K562 (cell line): Measurements from ENCODE around the gene RCL1. TPM values are rescaled to one million over a fixed set of nuclear protein-coding genes. Genes with fewer than 3 reads are reported as not detected.
A peak's percentile ranks its signal among the peaks of the same experiment; 100 is the strongest.

ENCODE experiments used
- ETV1 ChIP-seq: fragments of 450-650 bp; conservative IDR thresholded peaks from 2 replicates; pipeline ENCODE4 v1.6.1; 2016; ENCODE audit warnings: missing genetic modification characterization, control low read depth, low read depth, missing compliant biosample characterization
- FOXP1 ChIP-seq: sonication (generic); formaldehyde crosslinking; IDR thresholded peaks from 2 replicates; pipeline ENCODE4 v1.8.0; 2022; ENCODE audit warnings: mild to moderate bottlenecking, missing genetic modification reagents
- JUND ChIP-seq, 2 experiments: IDR thresholded peaks; 2 replicates in 1 of 2; 3 replicates in 1 of 2; pipeline ENCODE4 v1.6.1; 2011; ENCODE audit warnings: borderline replicate concordance in 2 of 2, low read depth in 2 of 2, low read length in 2 of 2, improper control_type of control experiment in 1 of 2, missing biosample characterization in 1 of 2, missing genetic modification characterization in 1 of 2, missing genetic modification reagents in 1 of 2
- NR2C1 ChIP-seq, 2 experiments: fragments of 450-650 bp; IDR thresholded peaks; 2 replicates each; pipeline ENCODE4 v1.6.1; 2017; ENCODE audit warnings: mild to moderate bottlenecking in 2 of 2, antibody characterized with exemption in 1 of 2, inconsistent platforms in 1 of 2, missing compliant biosample characterization in 1 of 2, missing genetic modification characterization in 1 of 2
- PHF8 ChIP-seq: fragments of 200-600 bp; sonication (generic); IDR thresholded peaks from 2 replicates; pipeline ENCODE4 v1.6.1; 2012; ENCODE audit warnings: mixed run types, mild to moderate bottlenecking, inconsistent platforms, low read length, moderate library complexity, borderline replicate concordance
- polyA plus RNA-seq, 8 experiments: library from polyadenylated mRNA; depleted of rRNA in 4 of 8; stranded (reverse) in 5 of 8; unstranded in 3 of 8; fragments of >200 nt; fragmentation: Nextera tagmentation in 2 of 8; fragmentation: Illumina TruSeq in 1 of 8; extraction: Ambion mirVana in 2 of 8; extraction: Trizol in 1 of 8; gene quantifications; 2 replicates each; pipeline versions ENCODE4 v1.2.1 to v1.2.3, GENCODE V29; 2011 to 2014; ENCODE audit warnings: inconsistent platforms in 1 of 8, missing spikeins in 1 of 8
- total RNA-seq, 7 experiments: library from RNA; depleted of rRNA in 6 of 7; stranded (reverse); fragments of >200 nt in 6 of 7; fragmentation: Illumina TruSeq in 2 of 7; extraction: Trizol in 2 of 7; gene quantifications; 2 replicates each; pipeline versions ENCODE4 v1.2.1 to v1.2.3, GENCODE V29; 2011 to 2021; ENCODE audit warnings: low replicate concordance in 1 of 7
- TF ChIP-seq, protein P1 (sequence below): fragments of 200-800 bp; sonication (Bioruptor generic); IDR thresholded peaks from 2 replicates; pipeline ENCODE4 v1.6.1; 2016; ENCODE audit warnings: missing genetic modification characterization, missing compliant biosample characterization
- TF ChIP-seq, protein P2 (sequence below): sonication (generic); formaldehyde crosslinking; IDR thresholded peaks from 2 replicates; pipeline ENCODE4 v1.4.0; 2020; ENCODE audit warnings: mild to moderate bottlenecking, missing genetic modification reagents
- TF ChIP-seq, protein P3 (sequence below), 2 experiments: fragments of 250-450 bp in 1 of 2; fragments of 450-650 bp in 1 of 2; sonication (Bioruptor Pico) in 1 of 2; IDR thresholded peaks; 2 replicates each; pipeline versions ENCODE4 v1.6.1 to v1.8.0; 2016 to 2021; ENCODE audit warnings: mild to moderate bottlenecking in 2 of 2, moderate library complexity in 2 of 2, missing compliant biosample characterization in 1 of 2, missing genetic modification characterization in 1 of 2

RCL1 gene
- total and polyA plus RNA-seq, 9 of the 15 experiments (the other 6 are each of a cell fraction or from before 2014, with no cell fraction given): 24.0 to 67.7 (median 38.6) TPM

DNA sequence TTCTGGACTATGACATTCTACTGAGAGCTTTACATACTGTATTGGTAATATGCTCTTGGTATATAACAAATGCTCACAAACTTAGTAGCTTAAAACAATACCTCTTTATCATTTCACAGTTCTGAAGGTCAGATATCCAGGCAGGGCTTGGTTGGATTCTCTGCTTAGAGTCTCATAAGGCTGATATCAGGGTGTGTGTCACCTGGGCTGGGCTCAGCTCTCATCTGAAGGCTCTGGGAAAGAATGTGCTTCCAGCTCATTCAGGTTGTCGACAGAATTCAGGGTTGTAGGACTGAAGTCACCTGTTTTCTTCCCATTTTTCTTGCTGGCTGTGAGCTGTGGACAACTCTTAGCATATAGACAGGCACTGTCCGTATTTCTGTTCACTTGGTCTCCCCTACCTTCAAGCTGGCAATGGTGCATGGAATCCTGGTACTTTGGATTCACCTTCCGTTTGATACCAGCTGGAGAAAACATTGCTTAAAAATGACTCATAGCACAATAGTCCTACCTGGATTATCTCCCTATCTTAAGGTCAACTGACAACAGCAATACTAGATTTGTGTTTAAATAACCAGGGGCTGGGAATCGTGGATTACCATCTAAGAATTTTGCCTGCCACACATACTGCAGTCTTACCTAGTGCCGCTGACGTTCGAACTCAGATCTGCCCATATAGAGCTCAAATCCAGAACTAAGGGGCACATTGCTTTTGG lies 69.2 kb downstream of the RCL1 start (continued):
- TF ChIP-seq, protein P1, sequence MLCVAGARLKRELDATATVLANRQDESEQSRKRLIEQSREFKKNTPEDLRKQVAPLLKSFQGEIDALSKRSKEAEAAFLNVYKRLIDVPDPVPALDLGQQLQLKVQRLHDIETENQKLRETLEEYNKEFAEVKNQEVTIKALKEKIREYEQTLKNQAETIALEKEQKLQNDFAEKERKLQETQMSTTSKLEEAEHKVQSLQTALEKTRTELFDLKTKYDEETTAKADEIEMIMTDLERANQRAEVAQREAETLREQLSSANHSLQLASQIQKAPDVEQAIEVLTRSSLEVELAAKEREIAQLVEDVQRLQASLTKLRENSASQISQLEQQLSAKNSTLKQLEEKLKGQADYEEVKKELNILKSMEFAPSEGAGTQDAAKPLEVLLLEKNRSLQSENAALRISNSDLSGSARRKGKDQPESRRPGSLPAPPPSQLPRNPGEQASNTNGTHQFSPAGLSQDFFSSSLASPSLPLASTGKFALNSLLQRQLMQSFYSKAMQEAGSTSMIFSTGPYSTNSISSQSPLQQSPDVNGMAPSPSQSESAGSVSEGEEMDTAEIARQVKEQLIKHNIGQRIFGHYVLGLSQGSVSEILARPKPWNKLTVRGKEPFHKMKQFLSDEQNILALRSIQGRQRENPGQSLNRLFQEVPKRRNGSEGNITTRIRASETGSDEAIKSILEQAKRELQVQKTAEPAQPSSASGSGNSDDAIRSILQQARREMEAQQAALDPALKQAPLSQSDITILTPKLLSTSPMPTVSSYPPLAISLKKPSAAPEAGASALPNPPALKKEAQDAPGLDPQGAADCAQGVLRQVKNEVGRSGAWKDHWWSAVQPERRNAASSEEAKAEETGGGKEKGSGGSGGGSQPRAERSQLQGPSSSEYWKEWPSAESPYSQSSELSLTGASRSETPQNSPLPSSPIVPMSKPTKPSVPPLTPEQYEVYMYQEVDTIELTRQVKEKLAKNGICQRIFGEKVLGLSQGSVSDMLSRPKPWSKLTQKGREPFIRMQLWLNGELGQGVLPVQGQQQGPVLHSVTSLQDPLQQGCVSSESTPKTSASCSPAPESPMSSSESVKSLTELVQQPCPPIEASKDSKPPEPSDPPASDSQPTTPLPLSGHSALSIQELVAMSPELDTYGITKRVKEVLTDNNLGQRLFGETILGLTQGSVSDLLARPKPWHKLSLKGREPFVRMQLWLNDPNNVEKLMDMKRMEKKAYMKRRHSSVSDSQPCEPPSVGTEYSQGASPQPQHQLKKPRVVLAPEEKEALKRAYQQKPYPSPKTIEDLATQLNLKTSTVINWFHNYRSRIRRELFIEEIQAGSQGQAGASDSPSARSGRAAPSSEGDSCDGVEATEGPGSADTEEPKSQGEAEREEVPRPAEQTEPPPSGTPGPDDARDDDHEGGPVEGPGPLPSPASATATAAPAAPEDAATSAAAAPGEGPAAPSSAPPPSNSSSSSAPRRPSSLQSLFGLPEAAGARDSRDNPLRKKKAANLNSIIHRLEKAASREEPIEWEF (CRISPR knock-in tag): no peak
- TF ChIP-seq, protein P2, sequence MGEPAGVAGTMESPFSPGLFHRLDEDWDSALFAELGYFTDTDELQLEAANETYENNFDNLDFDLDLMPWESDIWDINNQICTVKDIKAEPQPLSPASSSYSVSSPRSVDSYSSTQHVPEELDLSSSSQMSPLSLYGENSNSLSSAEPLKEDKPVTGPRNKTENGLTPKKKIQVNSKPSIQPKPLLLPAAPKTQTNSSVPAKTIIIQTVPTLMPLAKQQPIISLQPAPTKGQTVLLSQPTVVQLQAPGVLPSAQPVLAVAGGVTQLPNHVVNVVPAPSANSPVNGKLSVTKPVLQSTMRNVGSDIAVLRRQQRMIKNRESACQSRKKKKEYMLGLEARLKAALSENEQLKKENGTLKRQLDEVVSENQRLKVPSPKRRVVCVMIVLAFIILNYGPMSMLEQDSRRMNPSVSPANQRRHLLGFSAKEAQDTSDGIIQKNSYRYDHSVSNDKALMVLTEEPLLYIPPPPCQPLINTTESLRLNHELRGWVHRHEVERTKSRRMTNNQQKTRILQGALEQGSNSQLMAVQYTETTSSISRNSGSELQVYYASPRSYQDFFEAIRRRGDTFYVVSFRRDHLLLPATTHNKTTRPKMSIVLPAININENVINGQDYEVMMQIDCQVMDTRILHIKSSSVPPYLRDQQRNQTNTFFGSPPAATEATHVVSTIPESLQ: peak; percentile 32; the same call in 1 of the 2 replicates
- TF ChIP-seq NR2C1 (IDR thresholded peaks at IDR 0.05) (no peak), NR2C1 (tag; IDR thresholded peaks at IDR 0.05) (no peak), JUND (IDR thresholded peaks at IDR 0.05; ENCODE audit: borderline replicate concordance, low read depth, low read length) (0 out of 2 replicates have a peak, but pooled peaks have one; percentile 20), JUND (tag; IDR thresholded peaks at IDR 0.05; ENCODE audit: borderline replicate concordance, low read depth, low read length) (peak; percentile 46; the same call in 1 of the 3 replicates), ETV1 (tag) (no peak), FOXP1 (no peak), PHF8 (no peak)
- TF ChIP-seq, protein P3, sequence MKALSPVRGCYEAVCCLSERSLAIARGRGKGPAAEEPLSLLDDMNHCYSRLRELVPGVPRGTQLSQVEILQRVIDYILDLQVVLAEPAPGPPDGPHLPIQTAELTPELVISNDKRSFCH (CRISPR knock-in tag; IDR thresholded peaks at IDR 0.05): no peak
- TF ChIP-seq, protein P3 (tag; IDR thresholded peaks at IDR 0.05): no peak
- TF ChIP-seq, all 486 proteins: peak for 2
